GM23338 (cell line): ENCODE data around the gene SETBP1. TPM values are rescaled to one million over a fixed set of nuclear protein-coding genes. Genes with fewer than 3 reads are reported as not detected.

Source experiments
- ATAC-seq: fragments of 200-7000 bp; cut with Tn5 transposase; 3 replicates; pipeline ENCODE4 v1.9.1; 2020
- DNase-seq: peaks from one replicate; pipeline ENCODE4 v3.0.0-alpha.2; 2015; ENCODE audit warnings: low spot score
- H2AFZ ChIP-seq: fragments of 200-600 bp; sonication (generic); 2 replicates; pipeline ENCODE4 v1.8.0; 2016; ENCODE audit warnings: antibody characterized with exemption, mild to moderate bottlenecking, moderate library complexity
- H3F3A ChIP-seq: fragments of 200-600 bp; sonication (generic); replicated peaks from 2 replicates; pipeline ENCODE4 v1.8.0; 2017; ENCODE audit warnings: antibody characterized with exemption, mixed run types, low read depth
- H3K27ac ChIP-seq: fragments of 200-600 bp; sonication (generic); 2 replicates; pipeline ENCODE4 v1.6.1; 2016; ENCODE audit warnings: low read depth
- H3K27me3 ChIP-seq: fragments of 200-600 bp; sonication (generic); 2 replicates; pipeline ENCODE4 v1.8.0; 2016; ENCODE audit warnings: mild to moderate bottlenecking, mixed run types, moderate library complexity; ENCODE audit not compliant: insufficient read depth
- H3K36me3 ChIP-seq: fragments of 200-600 bp; sonication (generic); 2 replicates; pipeline ENCODE4 v1.8.0; 2016; ENCODE audit warnings: mild to moderate bottlenecking; ENCODE audit not compliant: insufficient read depth
- H3K4me1 ChIP-seq: fragments of 200-600 bp; sonication (generic); 2 replicates; pipeline ENCODE4 v1.8.0; 2016; ENCODE audit warnings: mild to moderate bottlenecking, moderate library complexity; ENCODE audit not compliant: insufficient read depth
- H3K4me2 ChIP-seq: fragments of 200-600 bp; sonication (generic); 2 replicates; pipeline ENCODE4 v1.7.1; 2017; ENCODE audit warnings: mixed run types
- H3K4me3 ChIP-seq: fragments of 200-600 bp; sonication (generic); 2 replicates; pipeline ENCODE4 v1.6.1; 2016; ENCODE audit warnings: mixed run types
- H3K79me2 ChIP-seq: fragments of 200-600 bp; sonication (generic); replicated peaks from 2 replicates; pipeline ENCODE4 v1.8.0; 2017; ENCODE audit warnings: mild to moderate bottlenecking; ENCODE audit not compliant: insufficient read depth
- H3K9me2 ChIP-seq: fragments of 200-600 bp; sonication (generic); 2 replicates; pipeline ENCODE4 v1.8.0; 2017; ENCODE audit not compliant: insufficient read depth
- H4K20me1 ChIP-seq: fragments of 200-600 bp; sonication (generic); replicated peaks from 2 replicates; pipeline ENCODE4 v1.8.0; 2017; ENCODE audit warnings: mild to moderate bottlenecking; ENCODE audit not compliant: insufficient read depth
- H3K27ac Mint-ChIP-seq: 2 replicates; pipeline ENCODE4 v1.8.0; 2020; ENCODE audit warnings: inconsistent platforms, mild to moderate bottlenecking, moderate library complexity, mixed read lengths
- H3K27me3 Mint-ChIP-seq: 3 replicates; pipeline ENCODE4 v1.8.0; 2022; ENCODE audit warnings: low read depth, mild to moderate bottlenecking, moderate library complexity, mixed read lengths, inconsistent platforms; ENCODE audit not compliant: insufficient read depth, poor library complexity
- H3K36me3 Mint-ChIP-seq: 3 replicates; pipeline ENCODE4 v1.8.0; 2021; ENCODE audit warnings: low read depth, mild to moderate bottlenecking, inconsistent platforms, moderate library complexity, mixed read lengths
- H3K4me1 Mint-ChIP-seq: 3 replicates; pipeline ENCODE4 v1.8.0; 2020; ENCODE audit warnings: mild to moderate bottlenecking, inconsistent platforms, mixed read lengths
- H3K4me3 Mint-ChIP-seq: 3 replicates; pipeline ENCODE4 v1.8.0; 2021; ENCODE audit warnings: moderate library complexity, mild to moderate bottlenecking, inconsistent platforms, mixed read lengths
- H3K9me3 Mint-ChIP-seq: 3 replicates; pipeline ENCODE4 v1.8.0; 2020; ENCODE audit warnings: moderate library complexity, mild to moderate bottlenecking, inconsistent platforms, mixed read lengths
- CREB1 ChIP-seq: fragments of 250-450 bp; sonication (Bioruptor Pico); IDR thresholded peaks from 2 replicates; pipeline ENCODE4 v1.5.0; 2020; ENCODE audit warnings: low read depth, mild to moderate bottlenecking, moderate library complexity
- CTCF ChIP-seq, 2 experiments: fragments of 200-600 bp in 1 of 2; sonication (generic) in 1 of 2; conservative IDR thresholded peaks; 2 replicates each; pipeline versions ENCODE4 v1.5.1 to v1.6.1; 2016 to 2017; ENCODE audit warnings: antibody characterized with exemption in 2 of 2, low read depth in 2 of 2, mild to moderate bottlenecking in 2 of 2, moderate library complexity in 1 of 2
- ETS1 ChIP-seq: IDR thresholded peaks from 2 replicates; pipeline ENCODE4 v1.6.1; 2016; ENCODE audit warnings: antibody characterized with exemption
- EZH2 ChIP-seq: fragments of 200-600 bp; sonication (generic); IDR thresholded peaks from one replicate; pipeline ENCODE4 v1.8.0; 2017; ENCODE audit warnings: antibody characterized with exemption, mild to moderate bottlenecking, low read depth; ENCODE audit not compliant: unreplicated experiment
- EZH2phosphoT487 ChIP-seq: fragments of 200-600 bp; sonication (generic); IDR thresholded peaks from one replicate; pipeline ENCODE4 v1.8.1; 2018; ENCODE audit warnings: antibody characterized with exemption; ENCODE audit not compliant: unreplicated experiment
- JUNB ChIP-seq: IDR thresholded peaks from one replicate; pipeline ENCODE4 v1.6.1; 2016; ENCODE audit warnings: antibody characterized with exemption; ENCODE audit not compliant: unreplicated experiment
- NANOG ChIP-seq: IDR thresholded peaks from 2 replicates; pipeline ENCODE4 v1.6.1; 2016; ENCODE audit warnings: antibody characterized with exemption, borderline replicate concordance
- POLR2AphosphoS5 ChIP-seq: IDR thresholded peaks from 2 replicates; pipeline ENCODE4 v1.6.1; 2016; ENCODE audit warnings: antibody characterized with exemption, low read depth
- REST ChIP-seq: IDR thresholded peaks from one replicate; pipeline ENCODE4 v1.6.1; 2018; ENCODE audit warnings: antibody characterized with exemption; ENCODE audit not compliant: unreplicated experiment
- STAT1 ChIP-seq: IDR thresholded peaks from one replicate; pipeline ENCODE4 v1.6.1; 2016; ENCODE audit warnings: antibody characterized with exemption; ENCODE audit not compliant: unreplicated experiment
- ZNF114 ChIP-seq: fragments of 250-450 bp; sonication (Bioruptor Pico); IDR thresholded peaks from 2 replicates; pipeline ENCODE4 v1.5.0; 2020; ENCODE audit warnings: mild to moderate bottlenecking, moderate library complexity
- ZNF331 ChIP-seq: fragments of 250-450 bp; sonication (Bioruptor Pico); IDR thresholded peaks from 2 replicates; pipeline ENCODE4 v1.5.0; 2020; ENCODE audit warnings: low read depth, mild to moderate bottlenecking, moderate library complexity
- ZNF462 ChIP-seq: fragments of 250-450 bp; sonication (Bioruptor Pico); IDR thresholded peaks from 2 replicates; pipeline ENCODE4 v1.5.0; 2020; ENCODE audit warnings: mild to moderate bottlenecking, moderate library complexity
- polyA plus RNA-seq: library from polyadenylated mRNA; unstranded; fragments of >200 nt; fragmentation: Nextera tagmentation; extraction: Ambion mirVana; gene quantifications from 2 replicates; pipeline ENCODE4 v1.2.1, GENCODE V29; 2016
- total RNA-seq: library from RNA; depleted of rRNA; stranded (reverse); fragments of >200 nt; shearing (Covaris generic); gene quantifications from 2 replicates; pipeline ENCODE4 v1.2.3, GENCODE V29; 2014

SETBP1 gene
- total and polyA plus RNA-seq, 2 experiments from 2014 or later = 1.6 to 5.5 TPM

- H3K79me2 ChIP-seq = no peaks in the 10 kb centered on the region
- Mint-ChIP-seq H3K4me3 (no peak overlapping the region), H3K36me3 (peaks cover 5% of the 10 kb centered on the region; the same call in 1 of the 3 replicates), H3K9me3 (peaks cover 9% of the 10 kb centered on the region), H3K27ac (no peak overlapping the region), H3K27me3 (peaks cover 4% of the 10 kb centered on the region), H3K4me1 (peaks cover 17% of the 10 kb centered on the region)
- peaks cover 13% of the 10 kb centered on the region; the same call in 1 of the 2 replicates for H3K9me2 ChIP-seq
- H3K27me3 ChIP-seq = no peaks in the 10 kb centered on the region
- H3K4me1 ChIP-seq = peaks cover 11% of the 10 kb centered on the region
- no peak overlapping the region for H3K4me2 ChIP-seq
- no peak for DNase-seq
- no peak overlapping the region for H3K27ac ChIP-seq
- no peak overlapping the region for H3K4me3 ChIP-seq
- no peaks in the 10 kb centered on the region for H3K36me3 ChIP-seq
- no peak for ATAC-seq
- no peaks in the 10 kb centered on the region for H3F3A ChIP-seq
- no peaks in the 10 kb centered on the region for H4K20me1 ChIP-seq
- TF ChIP-seq ETS1 = no peak
- TF ChIP-seq ZNF331 = no peak
- TF ChIP-seq REST = no peak
- TF ChIP-seq CREB1 (CRISPR knock-in tag) = no peak
- no peak for TF ChIP-seq EZH2
- no peak for TF ChIP-seq JUNB
- no peak for TF ChIP-seq POLR2AphosphoS5
- TF ChIP-seq NANOG = no peak
- TF ChIP-seq EZH2phosphoT487 = no peak
- TF ChIP-seq STAT1 = no peak
- TF ChIP-seq ZNF114 (CRISPR knock-in tag) = no peak
- no peak for TF ChIP-seq CTCF (conservative IDR thresholded peaks at IDR 0.05; ENCODE audit: low read depth in 2 of 2)
- TF ChIP-seq ZNF462 (CRISPR knock-in tag) = no peak
- H2AFZ ChIP-seq = no peak overlapping the region
Measured at GRCh38 chr18:44883671-44884070, 203.0 kb downstream of the SETBP1 start.
